ENCODE measurements around the gene AKAP5. TPM values are rescaled to one million over a fixed set of nuclear protein-coding genes. Genes with fewer than 3 reads are reported as not detected.

The AKAP5 gene
- total RNA-seq, 4 donors from 2014 or later = 0.51 to 5.3 (median 2.8) TPM

GRCh38 chr14:64465831-64466554 is 694 bp downstream of the AKAP5 start:
- no peaks in the 10 kb centered on the region for H3K9me3 ChIP-seq
- peak; percentile 48 to 65 for DNase-seq

GRCh38 chr14:64467101-64467500 is 1.8 kb downstream of the AKAP5 start:
- no peaks in the 10 kb centered on the region for H3K4me1 ChIP-seq
- intact Hi-C loops (cut with DNase I; ENCODE audit: low total_unique reads) = no loop called here
- TF ChIP-seq POLR2A (IDR thresholded peaks at IDR 0.05) = no peak
- no peak for TF ChIP-seq CTCF (IDR thresholded peaks at IDR 0.05)
- no peak overlapping the region for H3K27ac ChIP-seq
- no peaks in the 10 kb centered on the region for H3K36me3 ChIP-seq
- no peaks in the 10 kb centered on the region for H3K27me3 ChIP-seq
- H3K4me3 ChIP-seq = no peak overlapping the region
- DNase-seq = no peak
- H3K9me3 ChIP-seq = no peaks in the 10 kb centered on the region

More at GRCh38 chr14:64465831-64466554, 694 bp downstream of the AKAP5 start:
- Histone ChIP-seq H3K4me1 (no peaks in the 10 kb centered on the region), H3K27me3 (no peaks in the 10 kb centered on the region), H3K36me3 (no peaks in the 10 kb centered on the region), H3K4me3 (peak overlapping the region; percentile 73 to 87), H3K27ac (peak overlapping the region; percentile 79 to 91)
- intact Hi-C loops (cut with DNase I; ENCODE audit: low total_unique reads) = no loop called here
- TF ChIP-seq POLR2A (IDR thresholded peaks at IDR 0.05) = no peak
- TF ChIP-seq CTCF (IDR thresholded peaks at IDR 0.05) = peak; percentile 12 to 44 (median 38)

GRCh38 chr14:64467566-64467965 is 2.3 kb downstream of the AKAP5 start:
- Histone ChIP-seq H3K4me1 (no peaks in the 10 kb centered on the region), H3K9me3 (no peaks in the 10 kb centered on the region), H3K27ac (no peak overlapping the region), H3K4me3 (no peak overlapping the region), H3K27me3 (no peaks in the 10 kb centered on the region), H3K36me3 (no peaks in the 10 kb centered on the region)
- TF ChIP-seq CTCF (IDR thresholded peaks at IDR 0.05) (no peak), POLR2A (IDR thresholded peaks at IDR 0.05) (no peak)
- no peak for DNase-seq
- intact Hi-C loops (cut with DNase I; ENCODE audit: low total_unique reads) = no loop called here

GRCh38 chr14:64468451-64468850 is 3.2 kb downstream of the AKAP5 start:
- Histone ChIP-seq H3K36me3 (no peaks in the 10 kb centered on the region), H3K27ac (no peak overlapping the region), H3K4me1 (no peaks in the 10 kb centered on the region), H3K9me3 (no peaks in the 10 kb centered on the region), H3K4me3 (no peak overlapping the region), H3K27me3 (no peaks in the 10 kb centered on the region)
- DNase-seq = no peak
- TF ChIP-seq CTCF (IDR thresholded peaks at IDR 0.05) (no peak), POLR2A (IDR thresholded peaks at IDR 0.05) (no peak)
- intact Hi-C loops (cut with DNase I; ENCODE audit: low total_unique reads) = no loop called here

- DNase-seq = no peak
- intact Hi-C loops (cut with DNase I; ENCODE audit: low total_unique reads) = no loop called here
- Histone ChIP-seq H3K27ac (no peak overlapping the region), H3K9me3 (no peaks in the 10 kb centered on the region), H3K36me3 (no peaks in the 10 kb centered on the region), H3K4me1 (no peaks in the 10 kb centered on the region), H3K27me3 (no peaks in the 10 kb centered on the region), H3K4me3 (no peak overlapping the region)
- TF ChIP-seq POLR2A (IDR thresholded peaks at IDR 0.05) = no peak
- no peak for TF ChIP-seq CTCF (IDR thresholded peaks at IDR 0.05)
Observed at GRCh38 chr14:64474041-64474440, 8.7 kb downstream of the AKAP5 start.
